HFFc6 (cell line): ENCODE data around the gene KIDINS220. TPM values are rescaled to one million over a fixed set of nuclear protein-coding genes. Genes with fewer than 3 reads are reported as not detected.

Source experiments
- DNase-seq: peaks from one replicate; pipeline ENCODE4 v3.0.0-alpha.2; 2018
- H3K27ac Mint-ChIP-seq: 2 replicates; pipeline ENCODE4 v1.8.0; 2020; ENCODE audit warnings: mild to moderate bottlenecking, mixed read lengths
- H3K27me3 Mint-ChIP-seq: 2 replicates; pipeline ENCODE4 v1.8.0; 2021; ENCODE audit warnings: mild to moderate bottlenecking, moderate library complexity, mixed read lengths; ENCODE audit not compliant: insufficient read depth
- H3K36me3 Mint-ChIP-seq: 2 replicates; pipeline ENCODE4 v1.8.0; 2021; ENCODE audit warnings: low read depth, mixed read lengths
- H3K4me1 Mint-ChIP-seq: 2 replicates; pipeline ENCODE4 v1.8.0; 2020; ENCODE audit warnings: low read depth, mixed read lengths
- H3K4me3 Mint-ChIP-seq: 2 replicates; pipeline ENCODE4 v1.8.0; 2020; ENCODE audit warnings: mild to moderate bottlenecking, moderate library complexity, mixed read lengths
- H3K9me3 Mint-ChIP-seq: 2 replicates; pipeline ENCODE4 v1.8.0; 2020; ENCODE audit warnings: mild to moderate bottlenecking, mixed read lengths
- total RNA-seq, 6 experiments: library from RNA; stranded (reverse); fragmentation: NEBNext Ultra II Directional; extraction: Animal tissue kit (Norgen Biotek cat#: 25700); gene quantifications; 2 replicates in 1 of 6; 3 replicates in 5 of 6; pipeline ENCODE4 v1.2.3, GENCODE V29; 2021
- TF ChIP-seq, protein P1 (sequence below): fragments of 200-600 bp; sonication (generic); IDR thresholded peaks from 2 replicates; pipeline ENCODE4 v1.5.0; 2021; ENCODE audit warnings: antibody characterized with exemption, mild to moderate bottlenecking

Gene KIDINS220
- total RNA-seq, 6 experiments from 2014 or later, result 34.5 to 42.2 (median 38.2) TPM

DNA sequence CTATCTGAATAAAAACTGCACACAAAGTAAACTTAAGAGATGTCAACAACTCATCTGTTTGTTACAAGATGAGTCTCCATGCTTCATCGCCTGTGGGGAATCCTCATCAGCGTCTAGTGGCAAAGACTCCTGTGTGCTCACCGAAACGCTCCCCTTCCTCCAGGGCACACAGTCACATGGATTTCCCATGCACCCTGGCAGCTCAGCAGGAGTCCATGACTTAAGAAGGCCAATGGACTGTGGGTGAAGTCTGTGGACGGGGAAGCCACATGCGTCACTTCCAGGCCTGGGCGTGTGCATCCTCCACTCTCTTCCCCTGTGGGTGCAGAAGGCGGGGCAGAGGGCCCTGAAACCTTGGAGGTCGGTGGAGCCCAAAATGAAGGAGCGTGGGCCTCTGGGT lies 114.4 kb downstream of the KIDINS220 start:
- TF ChIP-seq, protein P1, sequence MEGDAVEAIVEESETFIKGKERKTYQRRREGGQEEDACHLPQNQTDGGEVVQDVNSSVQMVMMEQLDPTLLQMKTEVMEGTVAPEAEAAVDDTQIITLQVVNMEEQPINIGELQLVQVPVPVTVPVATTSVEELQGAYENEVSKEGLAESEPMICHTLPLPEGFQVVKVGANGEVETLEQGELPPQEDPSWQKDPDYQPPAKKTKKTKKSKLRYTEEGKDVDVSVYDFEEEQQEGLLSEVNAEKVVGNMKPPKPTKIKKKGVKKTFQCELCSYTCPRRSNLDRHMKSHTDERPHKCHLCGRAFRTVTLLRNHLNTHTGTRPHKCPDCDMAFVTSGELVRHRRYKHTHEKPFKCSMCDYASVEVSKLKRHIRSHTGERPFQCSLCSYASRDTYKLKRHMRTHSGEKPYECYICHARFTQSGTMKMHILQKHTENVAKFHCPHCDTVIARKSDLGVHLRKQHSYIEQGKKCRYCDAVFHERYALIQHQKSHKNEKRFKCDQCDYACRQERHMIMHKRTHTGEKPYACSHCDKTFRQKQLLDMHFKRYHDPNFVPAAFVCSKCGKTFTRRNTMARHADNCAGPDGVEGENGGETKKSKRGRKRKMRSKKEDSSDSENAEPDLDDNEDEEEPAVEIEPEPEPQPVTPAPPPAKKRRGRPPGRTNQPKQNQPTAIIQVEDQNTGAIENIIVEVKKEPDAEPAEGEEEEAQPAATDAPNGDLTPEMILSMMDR, result no peak
- Mint-ChIP-seq H3K27me3 (peaks cover 6% of the 10 kb centered on the region), H3K4me3 (no peak overlapping the region), H3K36me3 (peaks cover 2% of the 10 kb centered on the region), H3K4me1 (no peaks in the 10 kb centered on the region), H3K9me3 (no peaks in the 10 kb centered on the region), H3K27ac (no peak overlapping the region)
- no peak for DNase-seq

DNA sequence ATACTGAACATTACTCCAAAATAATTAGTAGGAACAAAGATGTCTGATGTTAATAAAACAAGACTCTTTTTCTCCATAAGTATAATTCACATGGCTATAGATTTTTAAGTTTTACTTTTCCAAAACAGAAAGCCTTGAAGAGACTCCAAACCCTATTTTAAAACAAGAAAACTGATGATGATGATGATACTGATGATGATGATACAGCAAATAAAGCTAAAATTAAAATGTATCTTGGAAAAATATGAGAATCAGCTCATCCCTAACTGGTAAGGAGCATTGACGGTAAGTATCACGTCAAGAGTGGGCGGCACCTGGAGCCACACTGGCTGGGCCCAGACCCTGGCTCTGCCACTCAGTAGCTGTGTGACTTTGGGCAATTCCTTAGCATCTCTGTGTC lies 116.0 kb downstream of the KIDINS220 start:
- Mint-ChIP-seq H3K4me3 (no peak overlapping the region), H3K4me1 (no peaks in the 10 kb centered on the region), H3K27ac (no peak overlapping the region), H3K36me3 (no peaks in the 10 kb centered on the region; the same call in 1 of the 2 replicates), H3K27me3 (peaks cover 6% of the 10 kb centered on the region), H3K9me3 (no peaks in the 10 kb centered on the region; the same call in 1 of the 2 replicates)
- TF ChIP-seq, protein P1, result no peak
- DNase-seq, result no peak

DNA sequence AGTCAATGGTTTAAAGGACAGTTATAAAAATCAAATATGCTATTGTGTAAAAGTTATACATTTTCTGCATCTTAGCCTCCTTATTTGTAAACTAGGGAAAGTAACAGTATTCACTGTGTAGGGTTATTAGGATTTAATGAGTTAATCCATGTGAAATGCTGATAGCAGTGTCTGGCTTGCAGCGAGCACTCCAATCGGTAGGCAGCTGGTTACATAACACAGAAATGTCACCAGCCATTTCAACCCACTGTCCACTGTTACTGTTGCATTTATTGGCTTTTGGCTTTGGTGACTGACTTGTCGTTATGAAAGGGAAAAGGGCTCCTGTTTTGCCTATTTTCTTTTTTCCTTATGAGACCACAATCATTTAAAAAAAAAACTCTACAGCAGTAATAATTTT lies 116.7 kb downstream of the KIDINS220 start:
- no peak for DNase-seq
- TF ChIP-seq, protein P1, result no peak
- Mint-ChIP-seq H3K9me3 (no peaks in the 10 kb centered on the region; the same call in none of the 2 replicates), H3K4me3 (no peak overlapping the region), H3K36me3 (no peaks in the 10 kb centered on the region; the same call in 1 of the 2 replicates), H3K27me3 (peaks cover 4% of the 10 kb centered on the region), H3K27ac (no peak overlapping the region), H3K4me1 (no peaks in the 10 kb centered on the region)

DNA sequence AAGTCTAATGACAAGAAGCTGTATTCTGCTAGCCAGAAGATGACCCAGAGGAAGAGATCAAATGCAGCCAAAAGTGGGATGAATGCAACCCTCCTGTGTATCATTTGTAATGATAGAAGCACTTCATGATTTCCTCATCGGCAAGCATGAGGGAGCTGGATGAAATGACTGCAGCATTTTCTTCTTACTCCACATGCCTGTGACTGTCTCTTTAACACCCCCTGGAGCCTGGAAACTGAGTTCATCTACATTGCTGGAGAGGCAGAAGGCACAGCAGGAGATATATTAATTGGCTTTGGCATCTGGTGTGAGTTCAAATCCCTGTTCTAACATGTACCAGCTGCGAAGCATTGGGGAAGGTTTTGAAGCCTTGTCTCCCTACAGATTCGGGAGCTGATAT lies 117.9 kb downstream of the KIDINS220 start:
- Mint-ChIP-seq H3K9me3 (no peaks in the 10 kb centered on the region; the same call in none of the 2 replicates), H3K27me3 (peaks cover 4% of the 10 kb centered on the region), H3K27ac (no peak overlapping the region), H3K4me1 (no peaks in the 10 kb centered on the region), H3K36me3 (no peaks in the 10 kb centered on the region), H3K4me3 (no peak overlapping the region)
- DNase-seq, result no peak
- TF ChIP-seq, protein P1, result no peak

DNA sequence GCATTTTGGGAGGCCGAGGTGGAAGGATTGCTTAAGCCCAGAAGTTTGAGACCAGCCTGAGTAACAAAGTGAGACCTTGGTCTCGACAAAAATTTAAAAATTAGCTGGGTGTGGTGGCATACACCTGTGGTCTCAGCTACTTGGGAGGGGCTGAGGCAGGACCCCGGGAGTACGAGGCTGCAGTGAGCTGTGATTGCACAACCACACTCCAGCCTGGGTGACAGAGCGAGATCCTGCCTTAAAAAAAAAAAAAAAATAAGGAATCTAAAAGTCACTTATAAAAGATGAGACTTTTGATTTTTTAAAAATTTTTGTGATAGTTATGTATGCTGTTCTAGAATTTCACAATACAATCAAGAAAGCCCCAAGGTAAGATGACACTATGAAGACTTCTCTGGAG lies 122.4 kb downstream of the KIDINS220 start:
- Mint-ChIP-seq H3K9me3 (no peaks in the 10 kb centered on the region; the same call in none of the 2 replicates), H3K27ac (no peak overlapping the region), H3K36me3 (no peaks in the 10 kb centered on the region), H3K4me1 (no peaks in the 10 kb centered on the region), H3K27me3 (peaks cover 6% of the 10 kb centered on the region; the same call in 1 of the 2 replicates), H3K4me3 (no peak overlapping the region)
- DNase-seq, result no peak
- TF ChIP-seq, protein P1, result no peak

DNA sequence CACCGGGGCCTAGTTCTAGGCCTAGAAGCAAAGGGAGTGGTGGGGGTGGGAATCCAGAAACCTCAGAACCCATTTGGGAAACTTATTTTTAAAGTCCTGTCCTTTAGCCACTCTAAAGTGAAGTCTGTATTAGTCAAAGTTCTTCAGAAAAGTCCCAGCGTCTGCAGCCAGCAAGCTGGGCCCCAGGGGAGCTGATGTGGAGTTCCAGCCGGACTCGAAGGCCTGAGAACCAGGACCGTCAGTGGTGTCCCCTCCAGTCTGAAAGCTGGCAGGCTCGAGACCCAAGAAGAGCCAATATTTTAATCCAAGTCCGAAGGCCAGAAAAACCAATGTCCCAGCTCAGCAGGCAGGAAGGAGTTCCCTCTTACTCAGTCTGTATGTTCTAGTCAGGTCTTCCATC lies 123.1 kb downstream of the KIDINS220 start:
- Mint-ChIP-seq H3K27me3 (peaks cover 9% of the 10 kb centered on the region; the same call in 1 of the 2 replicates), H3K9me3 (no peaks in the 10 kb centered on the region; the same call in none of the 2 replicates), H3K36me3 (no peaks in the 10 kb centered on the region), H3K27ac (no peak overlapping the region), H3K4me1 (no peaks in the 10 kb centered on the region), H3K4me3 (no peak overlapping the region)
- TF ChIP-seq, protein P1, result no peak
- no peak for DNase-seq
